Stomach smooth muscle (tissue), 2 donors: ENCODE measurements around the gene C1orf174.
"Not testable (repeated sequence)": the region's sequence is repeated elsewhere in the genome, so short reads cannot be mapped to it uniquely, and the experiment has no call there.

Source experiments
- H3K27ac ChIP-seq: one replicate; pipeline ENCODE4 v1.7.0; 2013; ENCODE audit warnings: mild to moderate bottlenecking, low read length, inconsistent platforms
- H3K27me3 ChIP-seq, 2 donors: one replicate each; pipeline ENCODE4 v1.7.0; 2013; ENCODE audit warnings: low read length in 2 of 2; ENCODE audit not compliant: insufficient read depth in 2 of 2, control insufficient read depth in 1 of 2
- H3K36me3 ChIP-seq, 2 donors: one replicate each; pipeline ENCODE4 v1.7.0; 2013; ENCODE audit warnings: low read length in 2 of 2; ENCODE audit not compliant: control insufficient read depth in 2 of 2, insufficient read depth in 2 of 2
- H3K4me1 ChIP-seq: one replicate; pipeline ENCODE4 v1.7.0; 2013; ENCODE audit warnings: low read length; ENCODE audit not compliant: control insufficient read depth, insufficient read depth
- H3K4me3 ChIP-seq, 2 donors: one replicate each; pipeline ENCODE4 v1.7.0; 2013; ENCODE audit warnings: low read length in 2 of 2
- H3K9ac ChIP-seq, 2 donors: one replicate each; pipeline ENCODE4 v1.7.0; 2013; ENCODE audit warnings: low read length in 2 of 2, mild to moderate bottlenecking in 1 of 2
- H3K9me3 ChIP-seq, 2 donors: one replicate each; pipeline ENCODE4 v1.7.0; 2013; ENCODE audit warnings: low read length in 2 of 2; ENCODE audit not compliant: control insufficient read depth in 2 of 2
- donor health status: healthy.
- donor health status: Pancreatic carcinoma.

C1orf174 gene

GRCh38 chr1:3925256-3925655 is 25.2 kb upstream of the C1orf174 start:
- Histone ChIP-seq H3K27me3 (peaks cover 0 to 10% of the 10 kb centered on the region in 2 donors), H3K9ac (no peak overlapping the region), H3K27ac (no peak overlapping the region), H3K36me3 (no peaks in the 10 kb centered on the region), H3K9me3 (peaks cover 0 to 2% of the 10 kb centered on the region in 2 donors), H3K4me1 (no peaks in the 10 kb centered on the region), H3K4me3 (no peak overlapping the region)

DNA sequence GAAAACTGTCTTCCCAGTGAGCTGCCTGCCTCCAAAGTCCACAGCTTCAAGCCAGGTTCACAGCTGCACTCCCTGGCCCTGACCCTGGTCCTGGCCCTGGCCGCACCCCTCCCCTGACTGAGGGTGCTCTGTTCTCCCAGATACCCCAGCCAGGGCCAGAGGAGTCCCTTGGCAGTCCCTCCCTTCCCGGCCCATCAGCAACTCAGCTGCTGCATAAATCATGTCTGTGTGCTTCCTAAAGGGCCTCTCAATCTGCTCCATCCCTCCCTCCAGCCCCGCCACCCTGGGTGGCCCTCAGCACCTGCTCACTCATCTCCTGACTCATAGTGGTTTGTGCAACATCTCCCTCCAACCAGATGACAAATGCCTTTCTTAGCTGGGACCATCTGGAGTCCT is 24.8 kb upstream of the C1orf174 start:
- H3K4me3 ChIP-seq: no peak overlapping the region
- no peaks in the 10 kb centered on the region for H3K4me1 ChIP-seq
- H3K27ac ChIP-seq: no peak overlapping the region
- peaks cover 0 to 10% of the 10 kb centered on the region in 2 donors for H3K27me3 ChIP-seq
- no peaks in the 10 kb centered on the region for H3K36me3 ChIP-seq
- H3K9me3 ChIP-seq: peaks cover 0 to 2% of the 10 kb centered on the region in 2 donors
- H3K9ac ChIP-seq: no peak overlapping the region

- Histone ChIP-seq H3K4me1 (no peaks in the 10 kb centered on the region), H3K36me3 (no peaks in the 10 kb centered on the region), H3K27ac (no peak overlapping the region), H3K9ac (no peak overlapping the region), H3K27me3 (peaks cover 3 to 10% of the 10 kb centered on the region in 2 donors), H3K4me3 (no peak overlapping the region), H3K9me3 (peaks cover 0 to 2% of the 10 kb centered on the region in 2 donors)
Observed at GRCh38 chr1:3924186-3924824, 24.2 kb upstream of the C1orf174 start.

DNA sequence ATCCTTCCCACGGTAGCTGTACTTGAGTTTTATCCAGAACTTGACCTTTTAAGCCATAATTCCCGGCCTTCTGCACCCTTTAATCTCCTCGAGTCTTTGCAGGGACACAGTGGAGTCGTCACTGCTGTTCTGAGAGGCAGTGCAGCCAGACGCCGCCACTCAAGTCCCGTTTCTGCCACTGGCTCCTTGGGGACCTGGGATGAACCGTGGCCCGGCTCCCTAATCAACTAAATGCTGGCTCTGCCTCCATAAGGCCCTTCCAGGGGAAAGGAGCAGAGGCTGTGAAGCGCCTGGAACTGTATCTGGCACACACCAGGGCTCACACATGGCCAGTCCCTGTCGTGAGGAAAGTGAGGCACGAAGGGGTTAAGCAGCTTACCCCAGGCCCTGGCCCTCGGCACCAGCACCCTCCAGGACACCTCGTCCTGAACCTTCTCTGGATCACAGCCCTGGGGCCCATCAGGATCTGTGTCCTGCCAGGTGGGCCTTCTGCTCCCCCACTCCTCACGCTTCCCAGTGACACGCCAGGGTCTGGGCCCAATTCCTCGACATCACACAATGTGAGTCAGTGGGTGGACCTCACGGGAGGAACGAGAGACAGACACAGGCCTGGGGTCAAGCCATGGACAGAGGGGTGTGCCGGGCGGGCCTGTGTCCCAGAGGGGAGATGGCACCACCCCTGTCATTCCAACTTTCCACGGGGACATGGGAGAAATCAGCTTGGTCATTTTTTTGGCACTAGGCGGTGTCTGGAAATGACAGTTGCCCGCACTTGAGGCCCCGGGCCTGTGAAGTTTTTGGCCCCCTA is 23.5 kb upstream of the C1orf174 start:
- Histone ChIP-seq H3K4me3 (no peak overlapping the region), H3K9me3 (peaks cover 0 to 2% of the 10 kb centered on the region in 2 donors), H3K36me3 (no peaks in the 10 kb centered on the region), H3K27ac (no peak overlapping the region), H3K4me1 (no peaks in the 10 kb centered on the region), H3K9ac (no peak overlapping the region), H3K27me3 (peaks cover 3 to 12% of the 10 kb centered on the region in 2 donors)

GRCh38 chr1:3922851-3923250 is 22.8 kb upstream of the C1orf174 start:
- Histone ChIP-seq H3K9me3 (peaks cover 0 to 2% of the 10 kb centered on the region in 2 donors), H3K27me3 (peaks cover 3 to 14% of the 10 kb centered on the region in 2 donors), H3K4me1 (no peaks in the 10 kb centered on the region), H3K27ac (no peak overlapping the region), H3K36me3 (no peaks in the 10 kb centered on the region), H3K9ac (no peak overlapping the region), H3K4me3 (no peak overlapping the region)

DNA sequence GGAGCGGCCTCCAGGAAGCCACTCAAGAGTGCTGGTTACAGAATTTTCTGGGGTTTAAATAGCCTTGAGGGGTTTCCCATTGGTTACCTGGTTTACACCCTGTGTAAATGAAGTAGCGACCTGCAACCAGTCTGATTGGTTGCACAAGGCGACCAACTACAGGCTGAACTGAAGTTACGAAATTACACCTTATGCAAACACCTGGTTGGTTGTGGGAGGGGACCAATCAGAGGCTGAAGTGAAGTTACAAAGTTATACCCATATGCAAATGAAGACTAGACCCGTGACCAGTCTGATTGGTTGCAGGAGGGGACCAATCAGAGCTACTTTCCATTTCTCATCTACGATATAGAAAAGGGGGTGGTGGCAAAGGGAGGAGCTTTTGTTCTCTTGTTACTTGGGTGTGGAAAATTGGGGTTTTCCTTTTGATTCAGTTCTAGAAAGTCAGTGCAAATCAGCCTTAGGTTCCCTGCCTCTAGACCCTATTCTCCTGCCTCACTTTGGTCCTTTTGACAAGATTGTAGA is 22.2 kb upstream of the C1orf174 start:
- no peaks in the 10 kb centered on the region for H3K9me3 ChIP-seq
- no peak overlapping the region for H3K4me3 ChIP-seq
- peaks cover 3 to 14% of the 10 kb centered on the region in 2 donors for H3K27me3 ChIP-seq
- H3K36me3 ChIP-seq: no peaks in the 10 kb centered on the region
- no peak overlapping the region for H3K9ac ChIP-seq
- H3K27ac ChIP-seq: no peak overlapping the region
- no peaks in the 10 kb centered on the region for H3K4me1 ChIP-seq

- H3K27ac ChIP-seq: no peak overlapping the region
- H3K27me3 ChIP-seq: peaks cover 4 to 14% of the 10 kb centered on the region in 2 donors
- no peak overlapping the region for H3K4me3 ChIP-seq
Observed at GRCh38 chr1:3921765-3922164, 21.7 kb upstream of the C1orf174 start.

DNA sequence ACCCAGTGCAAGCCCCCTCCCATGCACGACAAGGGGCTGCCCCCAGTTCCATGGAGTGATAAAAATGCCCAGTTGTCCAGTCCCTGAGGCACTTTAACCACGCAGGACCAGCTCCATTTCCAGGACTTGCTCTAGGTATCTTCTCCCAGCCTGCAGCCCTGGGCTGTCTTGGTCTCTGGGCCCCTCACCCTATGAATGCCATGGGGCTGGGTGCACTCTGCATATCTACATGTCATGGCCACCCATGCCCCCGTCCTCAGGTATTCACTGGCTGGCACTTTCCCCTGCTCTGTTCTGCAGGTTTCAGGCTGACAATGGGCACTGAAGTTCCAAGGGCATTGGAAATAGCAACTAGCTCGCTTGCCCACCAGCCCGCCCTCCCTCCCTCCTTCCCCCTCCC is 19.6 kb upstream of the C1orf174 start:
- no peak overlapping the region for H3K4me3 ChIP-seq
- peaks cover 7 to 8% of the 10 kb centered on the region in 2 donors for H3K27me3 ChIP-seq
- H3K9ac ChIP-seq: no peak overlapping the region
- no peaks in the 10 kb centered on the region for H3K4me1 ChIP-seq
- H3K9me3 ChIP-seq: no peaks in the 10 kb centered on the region
- no peak overlapping the region for H3K27ac ChIP-seq
- no peaks in the 10 kb centered on the region for H3K36me3 ChIP-seq

More at GRCh38 chr1:3921765-3922164, 21.7 kb upstream of the C1orf174 start:
- no peak overlapping the region for H3K9ac ChIP-seq
- no peaks in the 10 kb centered on the region for H3K9me3 ChIP-seq
- H3K4me1 ChIP-seq: no peaks in the 10 kb centered on the region
- H3K36me3 ChIP-seq: no peaks in the 10 kb centered on the region

- Histone ChIP-seq H3K4me1 (no peaks in the 10 kb centered on the region), H3K9me3 (no peaks in the 10 kb centered on the region), H3K4me3 (no peak overlapping the region), H3K9ac (no peak overlapping the region), H3K36me3 (no peaks in the 10 kb centered on the region), H3K27ac (no peak overlapping the region), H3K27me3 (peaks cover 7 to 13% of the 10 kb centered on the region in 2 donors)
Observed at GRCh38 chr1:3918966-3919611, 19.0 kb upstream of the C1orf174 start.

DNA sequence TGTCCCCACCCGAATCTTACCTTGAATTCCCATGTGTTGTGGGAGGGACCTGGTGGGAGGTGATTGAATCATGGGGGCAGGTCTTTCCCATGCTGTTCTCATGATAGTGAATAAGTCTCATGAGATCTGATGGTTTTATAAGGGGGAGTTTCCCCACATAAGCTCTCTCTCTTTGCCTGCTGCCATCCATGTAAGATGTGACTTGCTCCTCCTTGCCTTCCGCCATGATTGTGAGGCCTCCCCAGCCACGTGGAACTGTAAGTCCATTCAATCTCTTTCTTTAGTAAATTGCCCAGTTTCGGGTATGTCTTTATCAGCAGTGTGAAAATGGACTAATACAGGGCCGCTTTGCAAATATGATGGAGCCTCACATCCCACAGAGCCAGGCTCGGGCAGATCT is 18.3 kb upstream of the C1orf174 start:
- not testable (repeated sequence) for H3K4me1 ChIP-seq, H3K4me3 ChIP-seq, H3K27ac ChIP-seq, H3K9ac ChIP-seq, H3K9me3 ChIP-seq, H3K36me3 ChIP-seq
- peaks cover 7 to 13% of the 10 kb centered on the region in 2 donors for H3K27me3 ChIP-seq
